Activated CD4-positive, alpha-beta T cell treated with anti-CD3 and anti-CD28 coated beads, Interleukin-10, Interleukin-2, amounts not matched to agents 100 ng/mL and 50 ng/mL, durations not matched to agents 16 hours and 8 hours (primary cell): ENCODE data around the gene FLACC1.
"Not testable (repeated sequence)": the region's sequence is repeated elsewhere in the genome, so short reads cannot be mapped to it uniquely, and the experiment has no call there.

Experiments
- DNase-seq: peaks from one replicate; pipeline ENCODE4 v3.0.0-alpha.2; 2020

Gene FLACC1

GRCh38 chr2:201348758-201349157 lies 8.4 kb downstream of the FLACC1 start:
- DNase-seq, result no peak

GRCh38 chr2:201347138-201347537 lies 10.0 kb downstream of the FLACC1 start:
- DNase-seq, result no peak

- no peak for DNase-seq
Observed at GRCh38 chr2:201345625-201346213, 11.4 kb downstream of the FLACC1 start.

GRCh38 chr2:201344663-201345366 lies 12.3 kb downstream of the FLACC1 start:
- DNase-seq, result no peak

- no peak for DNase-seq
Observed at GRCh38 chr2:201343559-201343958, 13.6 kb downstream of the FLACC1 start.

GRCh38 chr2:201342923-201343322 lies 14.2 kb downstream of the FLACC1 start:
- no peak for DNase-seq

GRCh38 chr2:201329409-201329808 lies 27.7 kb downstream of the FLACC1 start:
- no peak for DNase-seq

- peak; percentile 21 for DNase-seq
Observed at GRCh38 chr2:201327678-201328077, 29.5 kb downstream of the FLACC1 start.

GRCh38 chr2:201322772-201323171 lies 34.4 kb downstream of the FLACC1 start:
- no peak for DNase-seq

GRCh38 chr2:201320701-201321100 lies 36.4 kb downstream of the FLACC1 start:
- DNase-seq, result no peak

GRCh38 chr2:201320257-201320656 lies 36.9 kb downstream of the FLACC1 start:
- DNase-seq, result no peak

- no peak for DNase-seq
Observed at GRCh38 chr2:201319511-201319910, 37.6 kb downstream of the FLACC1 start.

- no peak for DNase-seq
Observed at GRCh38 chr2:201313362-201313761, 43.8 kb downstream of the FLACC1 start.

- no peak for DNase-seq
Observed at GRCh38 chr2:201308914-201309313, 48.2 kb downstream of the FLACC1 start.

- no peak for DNase-seq
Observed at GRCh38 chr2:201307876-201308275, 49.3 kb downstream of the FLACC1 start.

GRCh38 chr2:201299929-201300328 lies 57.2 kb downstream of the FLACC1 start:
- not testable (repeated sequence) for DNase-seq

GRCh38 chr2:201298462-201299052 lies 58.6 kb downstream of the FLACC1 start:
- DNase-seq, result no peak

GRCh38 chr2:201290457-201291148 lies 66.5 kb downstream of the FLACC1 start:
- DNase-seq, result not testable (repeated sequence)

- no peak for DNase-seq
Observed at GRCh38 chr2:201285499-201285898, 71.6 kb downstream of the FLACC1 start.

GRCh38 chr2:201280191-201281040 lies 76.7 kb downstream of the FLACC1 start:
- DNase-seq, result no peak

- DNase-seq, result no peak
Observed at GRCh38 chr2:201279079-201279478, 78.1 kb downstream of the FLACC1 start.

GRCh38 chr2:201276511-201276910 lies 80.6 kb downstream of the FLACC1 start:
- no peak for DNase-seq

- DNase-seq, result no peak
Observed at GRCh38 chr2:201275990-201276389, 81.2 kb downstream of the FLACC1 start.
